ENCODE data around the gene DUSP8.

DNA sequence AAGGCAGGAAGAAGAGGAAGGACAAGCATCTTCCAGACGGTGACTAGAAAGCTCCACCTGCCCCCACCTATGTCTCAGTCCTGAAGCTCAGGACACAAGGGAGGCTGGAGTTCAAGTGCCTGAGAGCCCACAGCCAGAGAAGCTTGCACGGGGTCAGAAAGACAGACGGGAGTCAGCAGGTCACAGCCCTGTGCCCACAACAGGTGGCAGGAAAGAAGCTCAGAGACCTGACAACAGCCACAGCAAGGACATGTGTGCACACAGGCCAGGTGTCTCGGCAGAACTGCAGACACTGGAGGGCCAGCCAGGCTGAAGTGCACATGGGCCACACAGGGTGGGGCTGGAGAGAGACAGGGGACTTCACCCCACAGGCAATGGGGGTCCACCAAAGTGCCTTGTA, 48.3 kb downstream of the DUSP8 start:
- TF ChIP-seq, protein P1, sequence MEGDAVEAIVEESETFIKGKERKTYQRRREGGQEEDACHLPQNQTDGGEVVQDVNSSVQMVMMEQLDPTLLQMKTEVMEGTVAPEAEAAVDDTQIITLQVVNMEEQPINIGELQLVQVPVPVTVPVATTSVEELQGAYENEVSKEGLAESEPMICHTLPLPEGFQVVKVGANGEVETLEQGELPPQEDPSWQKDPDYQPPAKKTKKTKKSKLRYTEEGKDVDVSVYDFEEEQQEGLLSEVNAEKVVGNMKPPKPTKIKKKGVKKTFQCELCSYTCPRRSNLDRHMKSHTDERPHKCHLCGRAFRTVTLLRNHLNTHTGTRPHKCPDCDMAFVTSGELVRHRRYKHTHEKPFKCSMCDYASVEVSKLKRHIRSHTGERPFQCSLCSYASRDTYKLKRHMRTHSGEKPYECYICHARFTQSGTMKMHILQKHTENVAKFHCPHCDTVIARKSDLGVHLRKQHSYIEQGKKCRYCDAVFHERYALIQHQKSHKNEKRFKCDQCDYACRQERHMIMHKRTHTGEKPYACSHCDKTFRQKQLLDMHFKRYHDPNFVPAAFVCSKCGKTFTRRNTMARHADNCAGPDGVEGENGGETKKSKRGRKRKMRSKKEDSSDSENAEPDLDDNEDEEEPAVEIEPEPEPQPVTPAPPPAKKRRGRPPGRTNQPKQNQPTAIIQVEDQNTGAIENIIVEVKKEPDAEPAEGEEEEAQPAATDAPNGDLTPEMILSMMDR (conservative IDR thresholded peaks at IDR 0.05), result no peak
- TF ChIP-seq EZH2 (IDR thresholded peaks at IDR 0.05; ENCODE audit: low read depth), result no peak
